Kidney epithelial cell (primary cell): Measurements from ENCODE around the gene VCL. TPM values are rescaled to one million over a fixed set of nuclear protein-coding genes. Genes with fewer than 3 reads are reported as not detected.

ENCODE experiments used
- DNase-seq: peaks from one replicate; pipeline ENCODE4 v3.0.0-alpha.2; 2010; ENCODE audit warnings: low read depth
- H3K27me3 ChIP-seq: 2 replicates; pipeline ENCODE4 v1.6.0; 2011; ENCODE audit warnings: low read length; ENCODE audit not compliant: control insufficient read depth, insufficient read depth
- H3K36me3 ChIP-seq: 2 replicates; pipeline ENCODE4 v1.5.1; 2011; ENCODE audit warnings: low read length; ENCODE audit not compliant: control insufficient read depth, insufficient read depth
- H3K4me3 ChIP-seq: 2 replicates; pipeline ENCODE4 v1.5.1; 2011; ENCODE audit warnings: low read depth, mild to moderate bottlenecking, control low read depth, low read length
- total RNA-seq: library from RNA; depleted of rRNA; stranded (reverse); fragments of >200 nt; gene quantifications from 2 replicates; pipeline ENCODE4 v1.2.3, GENCODE V29; 2015
- TF ChIP-seq, protein P1 (sequence below): IDR thresholded peaks from 2 replicates; pipeline ENCODE4 v1.5.1; 2011; ENCODE audit warnings: mild to moderate bottlenecking, moderate library complexity, low read length, control low read depth, inconsistent platforms; ENCODE audit not compliant: insufficient read depth, poor library complexity, severe bottlenecking

The VCL gene
- total RNA-seq, 1 donor from 2014 or later = 148 TPM

DNA sequence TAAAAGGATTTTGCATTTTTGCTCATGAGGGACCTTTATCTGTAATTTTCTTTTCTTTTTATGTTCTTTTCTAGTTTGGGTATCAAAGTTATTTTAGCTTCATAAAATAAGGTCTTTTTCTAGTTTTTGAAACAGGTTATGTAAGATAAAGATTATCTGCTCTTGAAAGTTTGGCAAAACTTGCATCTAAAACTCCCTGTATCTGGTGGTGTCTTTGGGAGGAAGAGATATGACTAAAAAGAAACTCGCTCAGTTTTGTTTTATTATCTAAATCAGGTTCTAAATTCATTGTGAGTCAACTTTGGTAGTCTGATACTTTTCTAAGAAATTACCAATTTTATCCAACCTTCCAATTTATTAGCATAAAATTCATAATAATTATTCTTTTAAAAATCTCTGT lies 55.1 kb downstream of the VCL start:
- no peaks in the 10 kb centered on the region for H3K36me3 ChIP-seq
- no peak for DNase-seq
- TF ChIP-seq, protein P1, sequence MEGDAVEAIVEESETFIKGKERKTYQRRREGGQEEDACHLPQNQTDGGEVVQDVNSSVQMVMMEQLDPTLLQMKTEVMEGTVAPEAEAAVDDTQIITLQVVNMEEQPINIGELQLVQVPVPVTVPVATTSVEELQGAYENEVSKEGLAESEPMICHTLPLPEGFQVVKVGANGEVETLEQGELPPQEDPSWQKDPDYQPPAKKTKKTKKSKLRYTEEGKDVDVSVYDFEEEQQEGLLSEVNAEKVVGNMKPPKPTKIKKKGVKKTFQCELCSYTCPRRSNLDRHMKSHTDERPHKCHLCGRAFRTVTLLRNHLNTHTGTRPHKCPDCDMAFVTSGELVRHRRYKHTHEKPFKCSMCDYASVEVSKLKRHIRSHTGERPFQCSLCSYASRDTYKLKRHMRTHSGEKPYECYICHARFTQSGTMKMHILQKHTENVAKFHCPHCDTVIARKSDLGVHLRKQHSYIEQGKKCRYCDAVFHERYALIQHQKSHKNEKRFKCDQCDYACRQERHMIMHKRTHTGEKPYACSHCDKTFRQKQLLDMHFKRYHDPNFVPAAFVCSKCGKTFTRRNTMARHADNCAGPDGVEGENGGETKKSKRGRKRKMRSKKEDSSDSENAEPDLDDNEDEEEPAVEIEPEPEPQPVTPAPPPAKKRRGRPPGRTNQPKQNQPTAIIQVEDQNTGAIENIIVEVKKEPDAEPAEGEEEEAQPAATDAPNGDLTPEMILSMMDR = no peak
- no peaks in the 10 kb centered on the region for H3K27me3 ChIP-seq
- H3K4me3 ChIP-seq = no peak overlapping the region

DNA sequence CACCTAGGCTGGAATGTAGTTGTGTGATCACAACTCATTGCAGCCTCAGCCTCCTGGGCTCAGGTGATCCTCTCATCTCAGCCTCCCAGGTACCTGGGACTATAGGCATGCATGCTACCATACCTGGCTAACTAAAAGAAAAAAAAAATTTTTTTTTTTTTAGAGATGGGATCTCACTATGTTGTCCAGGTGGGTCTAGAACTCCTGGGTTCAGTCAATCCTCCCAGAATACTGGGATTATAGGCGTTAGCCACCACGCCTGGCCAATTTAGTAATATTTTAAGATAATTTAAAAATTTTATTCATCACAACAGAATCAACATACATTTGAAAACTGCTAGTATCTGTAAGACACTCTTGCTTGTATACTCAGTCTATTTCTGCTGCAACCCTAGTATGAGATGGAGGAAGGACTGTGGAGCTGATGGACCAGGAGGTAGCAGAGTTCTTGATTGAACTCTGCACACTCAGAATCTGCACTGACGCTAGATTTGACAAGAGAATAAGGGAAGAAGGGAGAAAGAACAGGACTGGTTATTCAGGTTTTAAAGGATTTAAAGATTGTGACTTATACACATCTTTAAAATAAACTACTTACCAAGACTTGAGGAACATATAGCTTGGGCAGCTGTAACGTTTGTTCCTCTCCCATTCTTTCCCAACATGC lies 57.6 kb downstream of the VCL start:
- H3K4me3 ChIP-seq = no peak overlapping the region
- no peak for DNase-seq
- H3K36me3 ChIP-seq = no peaks in the 10 kb centered on the region
- TF ChIP-seq, protein P1 = no peak
- no peaks in the 10 kb centered on the region for H3K27me3 ChIP-seq

DNA sequence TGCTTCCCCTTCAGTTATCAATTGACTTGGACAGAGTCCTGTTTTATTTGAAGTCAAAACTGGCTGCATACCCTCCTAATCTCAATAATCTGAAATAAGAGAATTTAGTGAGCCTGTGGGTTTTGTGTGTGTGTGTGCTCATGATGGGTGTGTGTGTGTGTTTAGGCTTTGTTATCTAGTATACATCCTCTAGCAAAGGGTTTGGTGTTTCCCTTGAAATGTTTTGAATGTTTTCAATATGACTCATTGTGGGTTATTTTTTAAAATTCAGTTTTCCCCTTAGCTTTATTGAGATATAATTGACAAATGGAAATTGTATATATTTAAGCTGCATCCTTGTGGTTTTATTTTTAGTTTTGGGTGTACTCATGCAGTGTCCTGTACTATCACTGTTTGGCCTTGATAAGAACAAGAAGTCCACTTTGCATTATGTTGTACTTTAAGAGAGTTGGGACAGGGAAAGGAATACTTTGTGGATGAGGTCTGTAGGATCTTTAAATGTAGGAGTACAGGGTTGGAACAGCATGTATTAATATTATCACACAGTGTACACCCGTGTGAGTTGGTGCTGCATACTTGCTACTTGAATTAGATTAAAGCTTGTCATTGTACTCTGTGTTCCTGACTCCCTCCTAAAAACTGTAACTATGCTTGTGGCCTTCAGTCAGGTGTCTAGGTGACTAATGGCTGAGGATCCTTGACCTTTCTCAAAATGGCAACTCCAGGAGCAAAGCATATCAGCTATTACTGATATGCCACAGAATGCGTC lies 58.3 kb downstream of the VCL start:
- TF ChIP-seq, protein P1 = no peak
- H3K36me3 ChIP-seq = no peaks in the 10 kb centered on the region
- H3K4me3 ChIP-seq = no peak overlapping the region
- no peaks in the 10 kb centered on the region for H3K27me3 ChIP-seq
- no peak for DNase-seq

DNA sequence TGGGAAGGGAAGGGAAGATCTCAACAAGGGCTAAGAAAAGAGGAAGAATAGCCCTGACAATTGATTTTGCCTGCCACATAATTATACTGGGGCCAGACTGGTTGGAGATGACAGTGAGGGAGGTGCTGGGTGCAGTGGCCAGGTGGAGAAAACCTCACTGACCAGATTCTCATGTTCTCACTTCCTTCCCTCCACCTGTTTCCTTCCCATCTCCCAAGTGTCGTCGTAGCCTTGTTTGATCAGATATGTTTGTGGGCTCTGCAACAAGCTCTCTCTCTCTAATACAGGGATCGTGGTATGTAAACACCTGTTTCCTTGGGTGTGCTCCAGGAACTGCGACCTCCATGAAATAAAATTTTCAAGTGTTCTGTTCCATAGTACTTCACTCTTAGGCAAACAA lies 60.2 kb downstream of the VCL start:
- no peak for DNase-seq
- Histone ChIP-seq H3K4me3 (no peak overlapping the region), H3K36me3 (no peaks in the 10 kb centered on the region), H3K27me3 (no peaks in the 10 kb centered on the region)
- TF ChIP-seq, protein P1 = no peak

DNA sequence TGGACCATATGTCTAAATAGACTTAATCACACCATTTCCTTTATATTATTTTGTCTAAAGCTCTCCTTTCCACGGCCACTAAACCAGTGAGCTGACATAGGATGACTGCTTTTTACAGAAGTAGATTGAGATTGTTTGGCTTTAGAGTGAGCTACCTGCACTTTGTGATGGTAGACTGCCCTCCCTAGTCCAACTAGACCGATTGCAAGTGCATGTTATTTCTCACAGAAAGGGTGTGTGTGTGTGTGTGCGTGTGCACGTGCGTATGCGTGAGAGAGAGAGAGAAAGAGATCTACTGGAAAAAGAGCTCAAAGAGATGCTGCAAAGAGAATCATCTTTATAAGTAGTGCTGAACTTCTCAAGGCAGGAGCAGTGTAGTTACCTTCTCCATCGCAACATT lies 60.7 kb downstream of the VCL start:
- H3K27me3 ChIP-seq = no peaks in the 10 kb centered on the region
- no peak for DNase-seq
- TF ChIP-seq, protein P1 = no peak
- no peaks in the 10 kb centered on the region for H3K36me3 ChIP-seq
- no peak overlapping the region for H3K4me3 ChIP-seq
